ENCODE data around the gene KDM4C.

- TF ChIP-seq, protein P1, sequence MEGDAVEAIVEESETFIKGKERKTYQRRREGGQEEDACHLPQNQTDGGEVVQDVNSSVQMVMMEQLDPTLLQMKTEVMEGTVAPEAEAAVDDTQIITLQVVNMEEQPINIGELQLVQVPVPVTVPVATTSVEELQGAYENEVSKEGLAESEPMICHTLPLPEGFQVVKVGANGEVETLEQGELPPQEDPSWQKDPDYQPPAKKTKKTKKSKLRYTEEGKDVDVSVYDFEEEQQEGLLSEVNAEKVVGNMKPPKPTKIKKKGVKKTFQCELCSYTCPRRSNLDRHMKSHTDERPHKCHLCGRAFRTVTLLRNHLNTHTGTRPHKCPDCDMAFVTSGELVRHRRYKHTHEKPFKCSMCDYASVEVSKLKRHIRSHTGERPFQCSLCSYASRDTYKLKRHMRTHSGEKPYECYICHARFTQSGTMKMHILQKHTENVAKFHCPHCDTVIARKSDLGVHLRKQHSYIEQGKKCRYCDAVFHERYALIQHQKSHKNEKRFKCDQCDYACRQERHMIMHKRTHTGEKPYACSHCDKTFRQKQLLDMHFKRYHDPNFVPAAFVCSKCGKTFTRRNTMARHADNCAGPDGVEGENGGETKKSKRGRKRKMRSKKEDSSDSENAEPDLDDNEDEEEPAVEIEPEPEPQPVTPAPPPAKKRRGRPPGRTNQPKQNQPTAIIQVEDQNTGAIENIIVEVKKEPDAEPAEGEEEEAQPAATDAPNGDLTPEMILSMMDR (IDR thresholded peaks at IDR 0.05), result peak in 1 of 4 experiments; percentile 7
- TF ChIP-seq EP300 (IDR thresholded peaks at IDR 0.05), result no peak
- no peak for TF ChIP-seq POLR2A (IDR thresholded peaks at IDR 0.05)
- peak in 3 of 4 donors; percentile 12 to 39 (median 31) for TF ChIP-seq POLR2AphosphoS5 (IDR thresholded peaks at IDR 0.05)
Observed at GRCh38 chr9:6758498-6759184, 868 bp downstream of the KDM4C start.

All from sigmoid colon (tissue), 4 donors.